Measurements from ENCODE around the gene NDOR1. TPM values are rescaled to one million over a fixed set of nuclear protein-coding genes. Genes with fewer than 3 reads are reported as not detected.

The NDOR1 gene
- total RNA-seq, 5 donors from 2014 or later (not counting 1 experiment from before 2014, with no cell fraction given), result 27.6 to 46.7 (median 45.4) TPM

DNA sequence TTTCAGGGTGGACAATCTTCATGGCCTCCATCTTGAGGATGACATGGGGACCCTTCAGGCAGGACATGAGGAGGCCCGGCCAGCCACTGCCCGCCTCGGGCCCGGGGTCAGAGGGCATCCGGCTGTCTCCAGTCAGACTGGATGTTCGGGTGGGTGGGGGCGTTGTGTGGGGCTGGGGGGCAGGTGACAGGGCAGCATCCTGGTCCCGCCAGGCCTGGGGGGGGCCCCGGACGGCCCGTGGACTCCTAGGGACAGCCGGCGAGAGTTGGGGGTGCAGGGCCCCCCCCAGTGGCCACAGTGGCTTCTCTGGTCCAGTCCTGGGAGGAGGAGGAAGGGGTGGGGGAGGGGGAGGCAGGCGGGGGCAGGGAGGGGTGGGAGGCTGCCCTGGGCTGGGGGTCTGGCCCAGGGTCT, 15.6 kb downstream of the NDOR1 start:
- Histone ChIP-seq H3K4me3 (ENCODE audit: control insufficient read depth in 1 of 2, extremely low read depth in 1 of 2, low read length in 1 of 2) (no peak overlapping the region), H3K4me1 (ENCODE audit: control insufficient read depth in 1 of 2, extremely low read depth in 1 of 2, insufficient read depth in 2 of 2, low read length in 2 of 2) (peaks cover 2 to 30% of the 10 kb centered on the region in 2 experiments), H3K27me3 (replicated peaks in 1 of 2; ENCODE audit: control insufficient read depth in 2 of 2, extremely low read depth in 1 of 2, insufficient read depth in 2 of 2, low read length in 1 of 2) (peaks cover 0 to 11% of the 10 kb centered on the region in 2 experiments), H3K36me3 (ENCODE audit: control insufficient read depth in 2 of 2, extremely low read depth in 1 of 2, insufficient read depth in 1 of 2, low read length in 1 of 2) (no peaks in the 10 kb centered on the region), H3K27ac (ENCODE audit: low read length) (no peak overlapping the region), H3K9me3 (no peaks in the 10 kb centered on the region)
- no peak for ATAC-seq (replicated peaks in 1 of 4)
- Mint-ChIP-seq H3K36me3 (no peaks in the 10 kb centered on the region), H3K27ac (no peak overlapping the region), H3K4me3 (peak overlapping the region in 1 of 3 donors; percentile 55), H3K4me1 (peaks cover 0 to 5% (median 4%) of the 10 kb centered on the region in 3 donors), H3K27me3 (no peaks in the 10 kb centered on the region), H3K9me3 (no peaks in the 10 kb centered on the region)
- no peak for DNase-seq
- CTCF ChIA-PET, result no interaction called here
- POLR2A ChIA-PET, result no interaction called here
- 100% methylated on average over 1 of the region's 14 CpGs for WGBS (ENCODE audit: insufficient coverage)

DNA sequence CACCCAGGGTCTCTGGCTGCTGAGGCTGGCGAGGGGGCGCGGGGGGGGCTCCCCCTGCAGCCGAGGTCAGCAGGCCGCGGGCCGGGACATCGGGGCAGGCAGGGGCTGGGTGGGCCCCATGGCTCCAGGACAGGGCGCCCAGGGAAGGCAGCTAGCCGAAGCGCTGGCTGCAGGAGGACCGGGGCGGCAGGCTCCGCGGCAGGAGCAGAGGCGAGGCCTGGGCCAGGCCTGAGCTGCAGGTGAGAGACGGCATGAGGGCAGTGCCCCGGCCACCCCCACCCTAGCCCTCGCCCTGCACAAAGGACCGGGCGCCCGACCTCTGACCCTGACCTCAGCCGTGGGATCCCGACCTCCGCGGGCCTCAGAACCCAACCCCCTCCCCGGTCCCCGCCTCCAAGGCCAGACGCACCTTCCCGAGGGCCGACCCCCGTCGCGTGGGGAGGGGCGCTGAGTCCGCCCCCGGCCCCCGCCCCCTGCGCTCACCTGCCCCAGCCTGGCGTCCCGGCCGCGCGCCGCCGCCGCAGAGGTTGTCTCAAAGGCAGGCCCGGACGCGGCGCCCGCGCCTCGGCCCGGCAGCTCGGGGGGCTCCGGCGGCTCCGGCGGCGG, 16.1 kb downstream of the NDOR1 start:
- no peaks in the 10 kb centered on the region for H3K36me3 Mint-ChIP-seq
- Histone ChIP-seq H3K4me3 (ENCODE audit: control insufficient read depth in 1 of 2, extremely low read depth in 1 of 2, low read length in 1 of 2) (no peak overlapping the region), H3K36me3 (ENCODE audit: control insufficient read depth in 2 of 2, extremely low read depth in 1 of 2, insufficient read depth in 1 of 2, low read length in 1 of 2) (no peaks in the 10 kb centered on the region), H3K27ac (ENCODE audit: low read length) (no peak overlapping the region), H3K4me1 (ENCODE audit: control insufficient read depth in 1 of 2, extremely low read depth in 1 of 2, insufficient read depth in 2 of 2, low read length in 2 of 2) (peaks cover 2 to 30% of the 10 kb centered on the region in 2 experiments), H3K9me3 (no peaks in the 10 kb centered on the region), H3K27me3 (replicated peaks in 1 of 2; ENCODE audit: control insufficient read depth in 2 of 2, extremely low read depth in 1 of 2, insufficient read depth in 2 of 2, low read length in 1 of 2) (peaks cover 0 to 14% of the 10 kb centered on the region in 2 experiments)
- H3K27me3 Mint-ChIP-seq, result no peaks in the 10 kb centered on the region
- 16% methylated on average over 60 of the region's 61 CpGs for WGBS (ENCODE audit: insufficient coverage)
- POLR2A ChIA-PET, result interaction anchor here in 1 of 2 donors (1.0 kb wide), 1 partner anchor 15 kb away, joined by 3 read pairs; no protein-coding TSS in a partner anchor
- no peak overlapping the region for H3K4me3 Mint-ChIP-seq
- DNase-seq (peak in 1 of 35 experiments; percentile 36), ATAC-seq (replicated peaks in 1 of 4) (no peak)
- CTCF ChIA-PET, result interaction anchor here in 1 of 2 donors (1.0 kb wide), 1 partner anchor 193 kb away, joined by 3 read pairs; no protein-coding TSS in a partner anchor
- no peaks in the 10 kb centered on the region for H3K9me3 Mint-ChIP-seq
- H3K27ac Mint-ChIP-seq, result no peak overlapping the region
- peaks cover 0 to 5% (median 4%) of the 10 kb centered on the region in 3 donors for H3K4me1 Mint-ChIP-seq

DNA sequence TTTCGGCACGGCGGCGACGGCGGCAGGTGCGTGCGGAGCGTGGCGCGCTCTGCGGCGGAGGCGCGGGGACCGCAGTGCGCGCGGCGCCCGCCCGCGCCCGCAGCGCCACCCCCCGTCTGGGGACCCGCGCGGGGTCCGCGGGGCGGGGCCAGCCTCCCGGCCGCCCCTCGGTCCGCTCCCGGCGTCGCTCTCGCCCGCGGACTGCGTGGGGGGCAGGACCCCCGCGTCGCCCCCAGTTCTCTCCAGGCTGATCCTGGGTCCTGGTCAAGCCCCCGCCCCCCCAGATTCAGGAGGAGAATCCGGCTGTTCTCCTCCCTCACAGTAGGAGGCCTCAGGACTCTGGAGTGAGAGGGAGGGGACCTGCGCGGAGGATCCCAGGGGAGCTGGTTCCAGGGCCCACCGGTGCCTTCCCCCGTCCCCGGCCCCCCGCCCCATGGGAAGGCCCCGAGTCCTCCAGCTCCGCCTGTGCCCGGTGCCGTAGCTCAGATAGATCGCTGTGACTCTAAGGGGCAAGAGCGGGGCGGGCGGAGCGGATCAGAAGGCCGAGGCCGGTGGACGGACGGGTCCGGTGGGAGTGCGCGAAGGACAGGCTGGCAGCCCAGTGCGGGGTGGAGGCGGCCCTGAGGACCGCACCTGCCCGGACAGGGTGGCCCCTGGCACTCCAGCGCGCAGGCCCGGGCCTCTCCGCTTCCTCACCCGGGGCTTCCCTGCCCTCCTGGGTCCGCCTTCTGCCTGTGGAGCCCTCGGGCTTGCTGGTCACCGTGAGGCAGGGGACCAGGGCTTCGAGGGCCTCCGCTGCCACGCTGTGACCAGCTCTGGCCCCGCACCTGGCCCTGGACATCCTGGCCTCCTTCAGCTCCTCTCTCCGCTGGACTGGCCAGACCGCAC, 16.9 kb downstream of the NDOR1 start, which contains the start of gene RNF208:
Gene RNF208 (minus strand): TSS at position 51 of the 888 bp plus-strand sequence. CDS start 1,028 bp downstream, outside the sequence.
- ATAC-seq (replicated peaks in 1 of 4), result no peak
- no peaks in the 10 kb centered on the region for H3K36me3 ChIP-seq (ENCODE audit: control insufficient read depth in 2 of 2, extremely low read depth in 1 of 2, insufficient read depth in 1 of 2, low read length in 1 of 2)
- 8% methylated on average over 84 of the region's 88 CpGs for WGBS (ENCODE audit: insufficient coverage)
- ChIA-PET CTCF (interaction anchor here in 1 of 2 donors (1.0 to 2.0 kb wide), 3 partner anchors 14 to 194 kb away, joined by 3 to 9 read pairs (median 7); no protein-coding TSS in a partner anchor), POLR2A (interaction anchor here (1.0 to 2.4 kb wide), 3 partner anchors 16 to 21 kb away, joined by 3 to 16 read pairs (median 6); partner anchors contain the start of gene TUBB4B (in 1 of the 2))
- Mint-ChIP-seq H3K4me1 (peaks cover 1 to 5% (median 5%) of the 10 kb centered on the region in 3 donors), H3K4me3 (peak within 1 kb of the TSS; percentile 71 to 80 (median 79)), H3K9me3 (no peaks in the 10 kb centered on the region), H3K36me3 (no peaks in the 10 kb centered on the region), H3K27ac (peak within 1 kb of the TSS in 1 of 2 donors; percentile 80), H3K27me3 (peaks cover 0 to under 1% of the 10 kb centered on the region in 2 donors)
- H3K27ac ChIP-seq (ENCODE audit: low read length), result peak within 1 kb of the TSS; percentile 66
- H3K27me3 ChIP-seq (replicated peaks in 1 of 2; ENCODE audit: control insufficient read depth in 2 of 2, extremely low read depth in 1 of 2, insufficient read depth in 2 of 2, low read length in 1 of 2), result peaks cover 0 to 22% of the 10 kb centered on the region in 2 experiments
- peak in 3 of 35 experiments; percentile 11 to 32 (median 30) for DNase-seq
- H3K9me3 ChIP-seq, result no peaks in the 10 kb centered on the region
- H3K4me1 ChIP-seq (ENCODE audit: control insufficient read depth in 1 of 2, extremely low read depth in 1 of 2, insufficient read depth in 2 of 2, low read length in 2 of 2), result peaks cover 2 to 34% of the 10 kb centered on the region in 2 experiments
- peak within 1 kb of the TSS; percentile 76 to 79 for H3K4me3 ChIP-seq (ENCODE audit: control insufficient read depth in 1 of 2, extremely low read depth in 1 of 2, low read length in 1 of 2)

DNA sequence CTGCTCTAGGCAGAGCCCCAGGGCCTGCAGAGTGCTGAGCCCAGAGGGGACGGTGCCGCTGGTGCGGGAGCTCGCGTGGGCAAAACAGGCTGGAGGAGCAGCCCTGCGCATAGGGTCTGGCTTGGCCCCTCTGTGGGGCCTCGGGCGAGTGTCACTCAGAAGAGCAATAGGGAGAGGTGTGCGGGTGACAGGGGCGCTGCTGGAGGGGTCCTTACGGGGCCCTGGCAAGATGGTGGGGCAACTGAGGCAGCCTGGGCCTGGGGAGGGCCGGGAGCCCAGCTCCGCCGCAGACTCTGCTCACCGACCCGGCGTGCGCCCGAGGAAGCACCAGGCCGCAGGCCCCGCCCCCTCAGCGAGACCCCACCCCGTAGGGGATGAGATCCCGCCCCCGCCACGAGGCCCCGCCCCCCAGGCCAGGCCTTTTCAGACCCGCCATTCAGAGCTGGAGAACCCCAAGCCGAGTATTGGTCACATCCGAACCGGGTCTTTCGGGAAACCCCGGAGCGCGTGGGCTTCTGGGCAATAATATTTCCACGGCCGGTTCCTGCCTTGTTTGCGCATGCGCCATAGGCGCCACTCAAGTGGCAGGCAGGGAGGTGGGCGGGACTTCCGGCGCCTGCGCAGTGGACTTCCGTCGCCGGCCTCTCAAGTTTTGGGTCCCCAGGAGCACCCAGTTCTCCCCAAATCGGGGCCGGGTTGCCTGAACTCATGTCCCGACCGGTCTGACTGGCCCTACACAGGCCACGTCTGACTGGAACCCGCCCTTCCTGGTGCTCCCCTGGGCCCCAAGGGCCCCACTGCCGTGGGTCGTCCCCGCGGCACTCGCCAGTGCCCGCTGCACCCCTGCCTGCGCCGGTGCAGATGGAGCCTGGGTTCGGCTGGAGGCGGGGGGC, 17.8 kb downstream of the NDOR1 start:
- Histone ChIP-seq H3K4me3 (ENCODE audit: control insufficient read depth in 1 of 2, extremely low read depth in 1 of 2, low read length in 1 of 2) (peak overlapping the region; percentile 76 to 79), H3K9me3 (no peaks in the 10 kb centered on the region), H3K27me3 (replicated peaks in 1 of 2; ENCODE audit: control insufficient read depth in 2 of 2, extremely low read depth in 1 of 2, insufficient read depth in 2 of 2, low read length in 1 of 2) (peaks cover 0 to 27% of the 10 kb centered on the region in 2 experiments), H3K36me3 (ENCODE audit: control insufficient read depth in 2 of 2, extremely low read depth in 1 of 2, insufficient read depth in 1 of 2, low read length in 1 of 2) (no peaks in the 10 kb centered on the region), H3K27ac (ENCODE audit: low read length) (peak overlapping the region; percentile 83), H3K4me1 (ENCODE audit: control insufficient read depth in 1 of 2, extremely low read depth in 1 of 2, insufficient read depth in 2 of 2, low read length in 2 of 2) (peaks cover 2 to 37% of the 10 kb centered on the region in 2 experiments)
- POLR2A ChIA-PET, result interaction anchor here (0.6 to 2.4 kb wide), 7 partner anchors 9 to 431 kb away, joined by 3 to 16 read pairs (median 6); partner anchors contain the start of gene TUBB4B (in 1 of the 2)
- peak overlapping the region; percentile 71 to 80 (median 79) for H3K4me3 Mint-ChIP-seq
- H3K9me3 Mint-ChIP-seq, result no peaks in the 10 kb centered on the region
- H3K4me1 Mint-ChIP-seq, result peaks cover 6 to 8% (median 7%) of the 10 kb centered on the region in 3 donors
- peak overlapping the region; percentile 67 to 80 for H3K27ac Mint-ChIP-seq
- 1% methylated on average over 57 of the region's 63 CpGs for WGBS (ENCODE audit: insufficient coverage)
- CTCF ChIA-PET, result interaction anchor here in 1 of 2 donors (0.6 to 2.0 kb wide), 9 partner anchors 13 to 497 kb away, joined by 3 to 9 read pairs (median 5); no protein-coding TSS in a partner anchor
- peaks cover 3 to 4% of the 10 kb centered on the region in 2 donors for H3K27me3 Mint-ChIP-seq
- H3K36me3 Mint-ChIP-seq, result no peaks in the 10 kb centered on the region
- DNase-seq (peak; percentile 94 to 99 (median 98)), ATAC-seq (replicated peaks in 1 of 4) (peak; percentile 91 to 94 (median 92))

DNA sequence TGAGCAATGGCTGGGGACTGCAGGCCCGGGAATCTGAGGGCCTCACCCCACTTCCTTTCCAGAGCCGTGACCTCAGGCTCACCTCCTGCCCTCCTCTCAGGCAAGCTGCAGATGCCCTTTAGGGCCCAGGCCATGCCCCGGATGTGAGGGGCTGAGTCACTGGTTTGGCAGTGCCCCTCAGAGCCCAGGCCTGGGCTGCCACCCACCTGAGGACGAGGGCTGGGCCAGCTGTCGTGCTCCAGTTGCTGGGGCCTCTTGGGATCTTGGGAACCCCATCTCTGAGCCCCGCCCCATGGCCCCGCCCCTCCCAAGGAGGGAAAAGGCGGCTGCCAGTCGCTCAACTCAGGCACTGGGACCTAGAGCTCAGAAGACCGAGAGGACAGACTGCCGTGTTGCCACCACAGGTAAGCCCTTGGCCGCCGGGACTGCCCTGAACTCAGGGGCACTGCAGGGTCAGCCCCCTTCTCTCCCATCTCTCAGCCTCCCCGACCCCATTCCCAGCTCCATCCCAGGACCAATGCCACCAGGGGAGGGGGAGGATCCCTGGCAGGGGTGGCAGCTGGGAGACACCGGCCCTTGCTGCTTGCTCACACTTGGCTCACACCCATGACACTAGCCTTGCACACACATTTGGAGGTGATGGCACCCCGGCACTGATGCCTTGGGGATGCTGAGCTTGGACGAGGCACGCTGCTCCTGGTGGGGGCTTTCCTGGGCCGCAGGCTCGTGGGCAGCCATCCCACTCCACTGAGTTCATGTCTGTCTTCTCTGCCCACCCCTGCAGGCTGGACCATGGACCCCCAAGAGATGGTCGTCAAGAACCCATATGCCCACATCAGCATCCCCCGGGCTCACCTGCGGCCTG, 19.6 kb downstream of the NDOR1 start, which contains the start of gene CYSRT1:
Gene CYSRT1 (plus strand): TSS at position 345 of the 865 bp plus-strand sequence. CDS start 448 bp downstream, at position 793.
- Histone ChIP-seq H3K27me3 (replicated peaks in 1 of 2; ENCODE audit: control insufficient read depth in 2 of 2, extremely low read depth in 1 of 2, insufficient read depth in 2 of 2, low read length in 1 of 2) (peaks cover 0 to 42% of the 10 kb centered on the region in 2 experiments), H3K4me3 (ENCODE audit: control insufficient read depth in 1 of 2, extremely low read depth in 1 of 2, low read length in 1 of 2) (peak within 1 kb of the TSS; percentile 71 to 79), H3K27ac (ENCODE audit: low read length) (peak within 1 kb of the TSS; percentile 83), H3K4me1 (ENCODE audit: control insufficient read depth in 1 of 2, extremely low read depth in 1 of 2, insufficient read depth in 2 of 2, low read length in 2 of 2) (peaks cover 2 to 37% of the 10 kb centered on the region in 2 experiments), H3K36me3 (ENCODE audit: control insufficient read depth in 2 of 2, extremely low read depth in 1 of 2, insufficient read depth in 1 of 2, low read length in 1 of 2) (no peaks in the 10 kb centered on the region), H3K9me3 (no peaks in the 10 kb centered on the region)
- WGBS (ENCODE audit: insufficient coverage), result 71% methylated on average over 14 of the region's 23 CpGs
- DNase-seq, result no peak
- POLR2A ChIA-PET, result interaction anchor here in 1 of 2 donors (1.2 kb wide), 1 partner anchor 16 kb away, joined by 4 read pairs; the partner anchor contains the start of gene TUBB4B
- CTCF ChIA-PET, result interaction anchor here in 1 of 2 donors (1.1 kb wide), 1 partner anchor 129 kb away, joined by 4 read pairs; no protein-coding TSS in a partner anchor
- peaks cover 6 to 8% (median 7%) of the 10 kb centered on the region in 3 donors for H3K4me1 Mint-ChIP-seq
- H3K4me3 Mint-ChIP-seq, result peak within 1 kb of the TSS; percentile 71 to 80 (median 79)
- peak within 1 kb of the TSS; percentile 67 to 80 for H3K27ac Mint-ChIP-seq
- no peak for ATAC-seq (replicated peaks in 1 of 4)
- peaks cover 4 to 6% of the 10 kb centered on the region in 2 donors for H3K27me3 Mint-ChIP-seq
- H3K9me3 Mint-ChIP-seq, result no peaks in the 10 kb centered on the region
- H3K36me3 Mint-ChIP-seq, result no peaks in the 10 kb centered on the region
